ENCODE results near the gene NFATC2IP.
"Not testable (repeated sequence)": the region's sequence is repeated elsewhere in the genome, so short reads cannot be mapped to it uniquely, and the experiment has no call there.

The NFATC2IP gene

DNA sequence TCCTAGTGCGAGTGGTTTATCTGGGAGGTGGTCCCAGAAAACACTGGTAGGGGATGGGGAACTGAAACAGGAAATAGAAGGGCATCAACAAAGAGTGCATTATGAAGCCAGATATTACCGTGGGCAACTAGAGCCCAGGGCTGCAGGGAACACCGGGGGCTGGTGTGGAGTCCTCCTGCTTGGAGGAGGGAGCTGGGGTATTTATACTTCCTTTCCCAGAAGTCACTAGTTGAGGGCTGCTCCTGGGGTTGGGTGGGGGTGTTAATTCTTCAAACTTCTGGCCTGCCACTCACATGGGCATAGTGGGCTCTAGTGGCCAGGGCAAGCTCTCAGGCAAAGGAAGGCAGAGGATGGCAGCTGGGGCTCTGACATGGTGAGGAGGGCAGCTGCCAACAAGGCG lies 48.8 kb downstream of the NFATC2IP start:
- TF ChIP-seq, protein P1, sequence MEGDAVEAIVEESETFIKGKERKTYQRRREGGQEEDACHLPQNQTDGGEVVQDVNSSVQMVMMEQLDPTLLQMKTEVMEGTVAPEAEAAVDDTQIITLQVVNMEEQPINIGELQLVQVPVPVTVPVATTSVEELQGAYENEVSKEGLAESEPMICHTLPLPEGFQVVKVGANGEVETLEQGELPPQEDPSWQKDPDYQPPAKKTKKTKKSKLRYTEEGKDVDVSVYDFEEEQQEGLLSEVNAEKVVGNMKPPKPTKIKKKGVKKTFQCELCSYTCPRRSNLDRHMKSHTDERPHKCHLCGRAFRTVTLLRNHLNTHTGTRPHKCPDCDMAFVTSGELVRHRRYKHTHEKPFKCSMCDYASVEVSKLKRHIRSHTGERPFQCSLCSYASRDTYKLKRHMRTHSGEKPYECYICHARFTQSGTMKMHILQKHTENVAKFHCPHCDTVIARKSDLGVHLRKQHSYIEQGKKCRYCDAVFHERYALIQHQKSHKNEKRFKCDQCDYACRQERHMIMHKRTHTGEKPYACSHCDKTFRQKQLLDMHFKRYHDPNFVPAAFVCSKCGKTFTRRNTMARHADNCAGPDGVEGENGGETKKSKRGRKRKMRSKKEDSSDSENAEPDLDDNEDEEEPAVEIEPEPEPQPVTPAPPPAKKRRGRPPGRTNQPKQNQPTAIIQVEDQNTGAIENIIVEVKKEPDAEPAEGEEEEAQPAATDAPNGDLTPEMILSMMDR (IDR thresholded peaks at IDR 0.05; ENCODE audit: low read depth, low read length) = no peak
- in situ Hi-C loops (cut with HindIII; ENCODE audit: low sequenced_read_pairs) = no loop called here
- no peak for DNase-seq (ENCODE audit: low read depth, low spot score)
- H3K4me3 ChIP-seq (ENCODE audit: low read depth, low read length) = no peak overlapping the region

DNA sequence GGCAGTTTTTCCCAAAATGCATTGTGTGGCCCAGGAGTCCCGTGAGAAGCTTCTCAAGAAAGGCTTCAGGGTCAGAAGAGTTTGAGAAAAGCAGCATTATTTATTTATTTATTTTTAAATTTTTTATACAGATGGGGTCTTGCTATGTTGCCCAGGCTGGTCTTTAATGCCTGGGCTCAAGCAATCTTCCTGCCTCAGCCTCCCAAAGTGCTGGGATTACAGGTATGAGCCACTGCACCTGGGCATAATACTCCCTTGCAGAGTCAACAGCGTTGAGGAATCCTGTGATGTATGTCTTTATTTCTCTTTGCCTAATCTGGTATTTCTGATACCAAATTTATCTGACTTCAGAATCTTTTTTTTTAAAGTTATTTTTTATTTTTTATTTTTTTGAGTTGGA lies 49.3 kb downstream of the NFATC2IP start:
- in situ Hi-C loops (cut with HindIII; ENCODE audit: low sequenced_read_pairs) = no loop called here
- TF ChIP-seq, protein P1 (IDR thresholded peaks at IDR 0.05; ENCODE audit: low read depth, low read length) = no peak
- no peak overlapping the region for H3K4me3 ChIP-seq (ENCODE audit: low read depth, low read length)
- no peak for DNase-seq (ENCODE audit: low read depth, low spot score)

DNA sequence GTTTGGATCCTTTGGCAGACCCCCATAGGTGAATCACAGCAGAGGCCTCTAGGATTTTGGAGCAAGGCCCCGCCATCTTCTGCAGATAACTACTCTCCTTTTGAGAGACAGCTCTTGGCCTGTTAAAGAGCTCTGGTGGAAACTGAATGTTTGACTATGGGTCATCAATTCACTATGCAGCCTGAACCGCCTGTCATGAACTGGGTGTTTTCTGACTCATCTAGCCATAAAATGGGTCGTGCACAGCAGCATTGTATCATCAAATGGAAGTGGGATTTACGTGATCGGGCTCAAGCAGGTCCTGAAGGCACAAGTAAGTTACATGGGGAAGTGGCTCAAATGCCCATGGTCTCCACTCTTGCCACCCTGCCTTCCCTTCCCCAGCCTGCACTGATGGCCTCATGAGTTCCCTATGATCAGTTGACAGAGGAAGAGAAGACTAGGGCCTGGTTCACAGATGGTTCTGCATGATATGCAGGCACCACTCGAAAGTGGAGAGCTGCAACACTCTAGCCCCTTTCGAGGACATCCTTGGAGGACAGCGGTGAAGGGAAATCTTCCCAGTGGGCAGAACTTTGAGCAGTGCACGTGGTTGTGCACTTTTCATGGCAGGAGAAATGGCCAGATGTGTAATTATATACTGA lies 53.9 kb downstream of the NFATC2IP start:
- in situ Hi-C loops (cut with HindIII; ENCODE audit: low sequenced_read_pairs); H3K4me3 ChIP-seq (ENCODE audit: low read depth, low read length); DNase-seq (ENCODE audit: low read depth, low spot score): not testable (repeated sequence)

DNA sequence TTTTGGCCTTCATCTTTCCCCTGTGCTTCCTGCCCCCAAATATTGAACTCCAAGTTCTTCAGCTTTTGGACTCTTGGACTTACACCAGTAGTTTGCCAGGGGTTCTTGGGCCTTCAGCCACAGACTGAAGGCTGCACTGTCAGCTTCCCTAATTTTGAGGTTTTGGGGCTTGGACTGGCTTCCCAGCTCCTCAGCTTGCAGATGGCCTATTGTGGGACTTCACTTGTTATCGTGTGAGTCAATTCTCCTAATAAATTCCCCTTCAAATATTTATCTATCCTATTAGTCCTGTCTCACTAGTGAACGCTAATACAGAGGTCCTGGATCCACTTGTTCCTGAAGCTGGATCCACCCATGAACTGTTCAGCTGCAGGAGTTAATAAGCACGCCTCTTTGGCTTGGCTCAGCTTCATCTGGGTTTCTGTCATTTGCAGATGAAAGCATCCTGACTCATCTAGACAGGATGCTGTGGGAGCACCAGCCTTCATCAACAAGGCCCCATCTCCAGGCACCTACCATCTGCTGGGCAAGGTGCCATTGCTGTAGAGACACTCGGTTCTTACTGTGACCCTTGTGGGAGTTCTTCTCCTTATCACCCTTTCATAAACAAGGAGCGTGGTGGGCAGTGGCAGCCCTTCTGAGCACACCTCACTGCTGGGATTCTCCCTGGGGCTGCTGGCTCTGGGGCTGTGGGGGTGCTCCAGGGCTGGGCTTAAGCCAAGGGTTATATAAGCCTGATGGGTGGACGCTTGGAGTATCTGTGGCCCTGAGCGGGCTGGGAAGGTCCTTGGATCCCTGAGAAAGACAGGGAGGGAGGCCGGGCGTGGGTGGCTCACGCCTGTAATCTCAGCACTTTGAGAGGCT lies 57.2 kb downstream of the NFATC2IP start:
- H3K4me3 ChIP-seq (ENCODE audit: low read depth, low read length) = no peak overlapping the region

DNA sequence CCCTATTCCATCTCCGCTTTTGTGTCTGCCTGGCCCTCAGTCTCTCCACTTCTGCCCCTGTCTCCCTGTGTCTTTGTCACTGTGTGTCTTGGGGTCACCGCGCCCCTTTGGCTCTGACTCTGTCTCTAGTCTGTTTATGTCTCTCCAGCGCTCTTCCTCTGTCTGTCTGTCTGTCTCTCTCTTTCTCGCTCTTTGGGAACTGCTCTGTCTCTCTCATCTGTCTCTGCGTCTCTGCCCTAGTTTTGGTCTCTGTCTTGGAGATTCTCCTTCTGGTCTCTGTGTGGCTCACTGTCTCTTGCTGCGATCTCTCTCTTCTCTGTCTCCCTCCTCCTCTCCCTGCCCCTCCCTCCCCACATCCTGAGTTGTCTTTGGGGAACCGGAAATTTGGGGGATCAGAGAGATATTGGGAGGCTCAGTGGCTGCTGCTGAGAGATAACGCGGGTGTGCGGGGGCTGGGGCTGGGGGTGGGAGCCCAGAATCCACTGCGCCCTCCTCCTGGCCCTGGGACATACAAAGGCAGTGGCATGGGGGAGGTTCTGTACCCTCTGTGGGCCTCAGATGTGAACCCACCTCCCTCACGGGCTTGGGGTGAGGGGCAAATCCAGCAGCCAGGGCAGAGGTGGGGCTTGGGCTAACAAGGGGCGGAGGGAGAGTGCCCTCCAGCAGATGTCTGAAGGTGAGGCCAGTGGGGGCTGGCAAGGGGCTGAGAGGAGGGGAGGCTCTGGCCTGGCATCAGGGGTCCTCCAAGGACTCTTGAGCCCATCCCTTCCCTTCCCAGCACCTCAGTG lies 58.5 kb downstream of the NFATC2IP start:
- TF ChIP-seq, protein P1 (IDR thresholded peaks at IDR 0.05; ENCODE audit: low read depth, low read length) = no peak
- in situ Hi-C loops (cut with HindIII; ENCODE audit: low sequenced_read_pairs) = no loop called here
- no peak overlapping the region for H3K4me3 ChIP-seq (ENCODE audit: low read depth, low read length)
- no peak for DNase-seq (ENCODE audit: low read depth, low spot score)

More for the DNA sequence above, 57.2 kb downstream of the NFATC2IP start:
- DNase-seq (ENCODE audit: low read depth, low spot score) = peak; percentile 53
- in situ Hi-C loops (cut with HindIII; ENCODE audit: low sequenced_read_pairs) = no loop called here
- TF ChIP-seq, protein P1 (IDR thresholded peaks at IDR 0.05; ENCODE audit: low read depth, low read length) = no peak

DNA sequence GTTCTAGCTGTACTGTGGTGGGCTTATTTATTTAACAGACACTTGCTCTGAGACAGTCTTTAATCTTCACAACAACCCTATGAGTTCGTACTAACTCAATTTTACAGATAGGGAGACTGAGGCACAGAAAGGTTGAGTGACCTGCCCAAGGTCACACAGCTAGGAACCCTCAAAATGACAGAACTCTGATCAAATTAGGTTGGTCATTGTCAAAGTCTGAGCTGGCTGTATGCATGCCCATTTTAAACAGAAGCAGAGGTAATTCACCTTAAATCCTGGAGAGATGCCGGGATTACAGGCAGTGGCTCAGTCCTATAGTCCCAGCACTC lies 59.1 kb downstream of the NFATC2IP start:
- TF ChIP-seq, protein P1 (IDR thresholded peaks at IDR 0.05; ENCODE audit: low read depth, low read length) = no peak
- H3K4me3 ChIP-seq (ENCODE audit: low read depth, low read length) = no peak overlapping the region
- in situ Hi-C loops (cut with HindIII; ENCODE audit: low sequenced_read_pairs) = no loop called here
- DNase-seq (ENCODE audit: low read depth, low spot score) = no peak
